AG10803 (cell line): ENCODE measurements around the gene CSNK1E.

Source experiments
- DNase-seq: peaks from one replicate; pipeline ENCODE4 v3.0.0; 2010; ENCODE audit warnings: low read depth
- H3K4me3 ChIP-seq: 2 replicates; pipeline ENCODE4 v1.5.1; 2011; ENCODE audit warnings: mild to moderate bottlenecking, low read length, control low read depth
- TF ChIP-seq, protein P1 (sequence below): conservative IDR thresholded peaks from 2 replicates; pipeline ENCODE4 v1.5.1; 2011; ENCODE audit warnings: mild to moderate bottlenecking, low read length, control low read depth, inconsistent platforms

Gene CSNK1E

DNA sequence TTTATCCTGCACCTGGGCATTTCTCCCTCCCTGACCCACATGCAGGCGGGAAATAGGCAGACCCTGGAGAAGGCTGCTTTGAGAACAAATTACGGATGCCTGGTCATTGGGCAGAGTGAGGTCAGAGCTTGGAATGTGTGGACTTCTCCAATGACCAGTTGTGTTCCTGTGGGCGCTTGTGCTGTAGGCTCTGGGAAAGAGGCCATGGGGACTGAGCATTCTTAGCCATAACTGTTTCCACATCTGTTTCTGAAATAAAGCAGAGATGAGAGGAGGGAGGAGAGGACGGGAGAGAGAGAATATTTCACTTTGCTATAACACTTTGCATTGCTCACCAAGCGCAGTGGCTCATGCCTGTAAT, 33.2 kb downstream of the CSNK1E start:
- H3K4me3 ChIP-seq, result no peak overlapping the region
- peak; percentile 97 for DNase-seq
- TF ChIP-seq, protein P1, sequence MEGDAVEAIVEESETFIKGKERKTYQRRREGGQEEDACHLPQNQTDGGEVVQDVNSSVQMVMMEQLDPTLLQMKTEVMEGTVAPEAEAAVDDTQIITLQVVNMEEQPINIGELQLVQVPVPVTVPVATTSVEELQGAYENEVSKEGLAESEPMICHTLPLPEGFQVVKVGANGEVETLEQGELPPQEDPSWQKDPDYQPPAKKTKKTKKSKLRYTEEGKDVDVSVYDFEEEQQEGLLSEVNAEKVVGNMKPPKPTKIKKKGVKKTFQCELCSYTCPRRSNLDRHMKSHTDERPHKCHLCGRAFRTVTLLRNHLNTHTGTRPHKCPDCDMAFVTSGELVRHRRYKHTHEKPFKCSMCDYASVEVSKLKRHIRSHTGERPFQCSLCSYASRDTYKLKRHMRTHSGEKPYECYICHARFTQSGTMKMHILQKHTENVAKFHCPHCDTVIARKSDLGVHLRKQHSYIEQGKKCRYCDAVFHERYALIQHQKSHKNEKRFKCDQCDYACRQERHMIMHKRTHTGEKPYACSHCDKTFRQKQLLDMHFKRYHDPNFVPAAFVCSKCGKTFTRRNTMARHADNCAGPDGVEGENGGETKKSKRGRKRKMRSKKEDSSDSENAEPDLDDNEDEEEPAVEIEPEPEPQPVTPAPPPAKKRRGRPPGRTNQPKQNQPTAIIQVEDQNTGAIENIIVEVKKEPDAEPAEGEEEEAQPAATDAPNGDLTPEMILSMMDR, result no peak

DNA sequence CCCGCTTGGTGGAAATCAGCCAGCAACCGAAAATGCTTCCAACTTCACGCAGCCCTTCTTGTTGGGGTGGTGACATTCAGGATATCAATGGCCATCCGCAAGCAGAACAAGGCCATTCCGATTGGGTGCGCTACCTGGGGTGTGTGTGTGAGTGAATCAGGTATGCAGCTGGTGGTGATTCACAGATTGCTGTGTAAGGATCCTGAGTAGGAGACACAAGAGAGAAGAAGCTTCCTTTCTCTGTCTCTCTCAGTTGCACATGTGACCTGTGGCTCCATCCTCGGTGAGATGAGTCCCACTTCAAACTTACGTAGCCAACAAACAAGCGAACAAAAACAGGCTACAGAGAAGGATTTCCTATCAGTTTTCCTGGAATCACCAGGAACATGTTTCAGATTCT, 34.8 kb downstream of the CSNK1E start:
- TF ChIP-seq, protein P1, result no peak
- H3K4me3 ChIP-seq, result no peak overlapping the region
- DNase-seq, result no peak

DNA sequence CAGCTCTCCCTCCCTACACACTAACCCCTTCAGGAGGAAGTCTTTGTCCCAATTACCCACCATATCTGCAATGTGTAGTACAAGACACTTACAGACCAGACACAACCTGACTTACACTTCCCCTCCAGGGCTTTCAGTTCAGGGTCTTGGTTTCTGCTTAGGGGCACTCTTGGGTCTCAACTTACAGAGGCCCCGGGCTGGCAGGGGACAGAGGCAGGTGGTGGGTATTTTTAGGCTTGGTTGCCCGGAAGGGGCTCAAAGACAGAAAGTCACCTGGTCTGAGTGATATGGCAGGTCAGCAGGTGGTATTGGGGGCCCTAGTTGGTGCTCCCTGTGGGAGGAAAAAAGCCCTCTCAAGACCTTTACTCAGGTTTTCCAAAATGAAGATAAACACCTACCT, 41.1 kb downstream of the CSNK1E start:
- DNase-seq, result no peak
- H3K4me3 ChIP-seq, result no peak overlapping the region

DNA sequence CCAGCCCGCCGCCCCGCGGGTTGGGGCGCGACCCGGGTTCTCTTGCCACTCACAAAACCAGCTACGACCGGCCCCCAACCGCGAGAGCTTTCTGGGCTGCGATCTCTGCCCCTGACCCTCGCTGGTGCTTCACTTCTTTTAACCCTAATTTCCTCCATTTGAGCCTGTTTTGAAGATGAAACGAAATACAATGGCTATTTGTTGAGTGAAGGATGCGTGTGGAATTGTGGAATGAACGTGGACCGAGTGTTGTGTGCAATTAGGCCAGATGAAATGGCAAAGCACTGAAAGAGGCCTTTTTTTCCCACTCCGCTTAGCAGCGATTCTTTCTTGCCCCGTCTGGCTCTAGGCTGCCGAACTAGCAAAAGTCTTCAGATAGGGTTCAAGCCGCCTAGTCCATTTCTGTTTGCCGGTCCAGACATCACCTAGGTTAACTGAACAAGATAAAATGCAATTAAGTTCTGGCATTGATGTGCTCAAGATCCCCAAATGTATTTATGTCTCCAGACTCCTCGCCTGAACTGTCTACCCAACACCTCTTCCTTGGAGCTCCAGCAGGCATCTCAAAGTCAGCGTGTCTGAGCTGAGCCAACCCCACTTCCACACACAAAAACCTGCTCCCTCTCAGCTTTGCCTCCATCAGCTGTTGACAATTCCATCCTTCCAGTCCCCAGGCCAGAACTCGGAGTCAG, 44.0 kb downstream of the CSNK1E start:
- TF ChIP-seq, protein P1, result no peak

More for the DNA sequence above, 41.1 kb downstream of the CSNK1E start:
- TF ChIP-seq, protein P1, result no peak

DNA sequence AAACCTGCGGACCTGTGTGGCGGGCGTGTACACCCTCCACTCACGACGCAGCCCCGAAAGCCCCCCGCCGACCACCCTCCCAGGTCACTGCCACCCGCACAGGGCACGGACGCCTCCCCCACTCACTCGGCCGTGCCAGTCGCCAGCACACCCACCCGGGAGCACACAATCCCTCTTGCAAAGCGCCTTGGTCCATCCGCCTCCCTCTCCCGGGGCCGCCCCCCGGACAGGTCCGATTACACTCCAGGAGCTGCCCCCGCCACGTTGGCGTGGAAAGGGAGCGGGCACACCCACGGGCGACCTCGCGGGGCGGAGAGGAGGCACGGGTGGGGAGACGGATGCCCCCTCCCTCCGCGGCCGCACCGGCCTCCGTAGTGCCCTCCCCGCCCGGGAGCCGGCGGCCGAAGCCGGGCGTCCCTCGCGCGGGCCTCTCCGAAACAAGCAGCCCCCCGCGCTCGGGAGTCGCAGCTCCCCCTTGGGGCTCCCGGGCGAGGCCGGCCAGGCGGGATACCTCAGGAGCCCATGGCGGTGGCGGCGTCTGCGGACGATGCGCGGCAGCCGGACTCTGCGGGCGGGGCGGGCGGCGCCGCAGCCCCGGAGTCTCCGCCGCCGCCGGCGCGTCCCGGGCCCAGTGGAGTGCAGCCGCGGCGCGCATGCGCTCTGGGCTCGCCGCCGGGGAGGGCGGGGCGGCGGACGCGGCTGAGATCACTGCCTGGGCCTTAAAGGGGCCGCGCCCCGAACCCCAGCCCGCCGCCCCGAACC, 44.7 kb downstream of the CSNK1E start, which contains the start of gene TMEM184B:
TMEM184B (minus strand) TSS at position 638 of the 762 bp plus-strand sequence. CDS start 25,049 bp downstream, outside the sequence.
- TF ChIP-seq, protein P1, result no peak
- DNase-seq, result peak; percentile 64
- H3K4me3 ChIP-seq, result peak within 1 kb of the TSS; percentile 89

More for the DNA sequence above, 44.0 kb downstream of the CSNK1E start:
- peak overlapping the region; percentile 60 for H3K4me3 ChIP-seq
- no peak for DNase-seq

DNA sequence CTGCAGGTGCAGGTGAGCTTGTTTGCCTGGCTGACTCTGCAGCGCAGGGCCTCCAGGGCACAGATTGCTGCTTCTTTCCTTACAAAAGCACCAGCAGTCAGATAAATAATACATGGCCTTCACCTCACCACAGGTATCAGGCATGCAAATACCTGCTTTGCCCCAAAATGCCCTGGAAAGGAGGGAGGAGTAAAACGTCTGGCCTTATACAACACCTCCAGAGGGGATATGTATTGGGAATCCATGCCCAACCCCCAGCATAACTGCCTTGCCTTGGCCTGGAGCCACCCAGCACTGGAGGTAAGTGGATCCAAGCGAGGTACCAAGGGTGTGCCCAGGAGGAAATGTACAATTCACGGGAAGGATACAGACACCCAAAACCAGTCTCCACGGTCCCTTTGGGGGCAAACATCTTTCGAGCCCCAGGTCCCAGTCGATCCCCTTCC, 45.3 kb downstream of the CSNK1E start:
- peak overlapping the region; percentile 89 for H3K4me3 ChIP-seq
- TF ChIP-seq, protein P1, result no peak
- no peak for DNase-seq
